Measurements from ENCODE around the gene GABRB2. TPM values are rescaled to one million over a fixed set of nuclear protein-coding genes. Genes with fewer than 3 reads are reported as not detected.

The GABRB2 gene
- total and polyA plus RNA-seq, 2 of the 13 experiments (the other 11 are each of a cell fraction or from before 2014, with no cell fraction given), result 0.01 TPM; not detected in 1

DNA sequence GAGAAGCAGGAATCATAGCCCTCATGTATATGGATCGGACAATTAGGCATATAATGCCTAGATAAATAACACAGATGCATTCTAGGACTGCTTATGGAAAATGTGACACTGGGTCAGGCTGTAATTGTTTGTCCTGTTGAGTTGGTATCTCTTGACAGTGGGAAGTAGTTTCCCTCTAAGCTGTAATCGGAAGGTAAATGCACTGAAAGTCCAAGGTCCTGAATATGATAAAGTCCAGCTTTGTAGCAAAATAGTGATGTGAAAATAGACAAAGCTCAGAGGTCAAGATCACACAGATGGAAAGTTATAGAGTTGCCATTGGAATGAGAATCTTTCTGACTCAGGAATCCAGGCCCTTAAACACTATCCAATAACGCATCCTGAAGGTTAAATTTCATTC lies 214.2 kb downstream of the GABRB2 start (continued):
- TF ChIP-seq, protein P1, sequence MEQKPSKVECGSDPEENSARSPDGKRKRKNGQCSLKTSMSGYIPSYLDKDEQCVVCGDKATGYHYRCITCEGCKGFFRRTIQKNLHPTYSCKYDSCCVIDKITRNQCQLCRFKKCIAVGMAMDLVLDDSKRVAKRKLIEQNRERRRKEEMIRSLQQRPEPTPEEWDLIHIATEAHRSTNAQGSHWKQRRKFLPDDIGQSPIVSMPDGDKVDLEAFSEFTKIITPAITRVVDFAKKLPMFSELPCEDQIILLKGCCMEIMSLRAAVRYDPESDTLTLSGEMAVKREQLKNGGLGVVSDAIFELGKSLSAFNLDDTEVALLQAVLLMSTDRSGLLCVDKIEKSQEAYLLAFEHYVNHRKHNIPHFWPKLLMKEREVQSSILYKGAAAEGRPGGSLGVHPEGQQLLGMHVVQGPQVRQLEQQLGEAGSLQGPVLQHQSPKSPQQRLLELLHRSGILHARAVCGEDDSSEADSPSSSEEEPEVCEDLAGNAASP (CRISPR knock-in tag; IDR thresholded peaks at IDR 0.05; ENCODE audit: borderline replicate concordance), result no peak
- TF ChIP-seq, protein P2, sequence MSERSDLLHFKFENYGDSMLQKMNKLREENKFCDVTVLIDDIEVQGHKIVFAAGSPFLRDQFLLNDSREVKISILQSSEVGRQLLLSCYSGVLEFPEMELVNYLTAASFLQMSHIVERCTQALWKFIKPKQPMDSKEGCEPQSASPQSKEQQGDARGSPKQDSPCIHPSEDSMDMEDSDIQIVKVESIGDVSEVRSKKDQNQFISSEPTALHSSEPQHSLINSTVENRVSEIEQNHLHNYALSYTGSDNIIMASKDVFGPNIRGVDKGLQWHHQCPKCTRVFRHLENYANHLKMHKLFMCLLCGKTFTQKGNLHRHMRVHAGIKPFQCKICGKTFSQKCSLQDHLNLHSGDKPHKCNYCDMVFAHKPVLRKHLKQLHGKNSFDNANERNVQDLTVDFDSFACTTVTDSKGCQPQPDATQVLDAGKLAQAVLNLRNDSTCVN (CRISPR knock-in tag; IDR thresholded peaks at IDR 0.05; ENCODE audit: borderline replicate concordance), result no peak
- TF ChIP-seq ZNF547 (CRISPR knock-in tag; IDR thresholded peaks at IDR 0.05) (no peak), ZNF496 (CRISPR knock-in tag; IDR thresholded peaks at IDR 0.05; ENCODE audit: insufficient replicate concordance) (no peak), SRF (IDR thresholded peaks at IDR 0.05; ENCODE audit: low read depth, low read length) (no peak), ZNF558 (CRISPR knock-in tag; IDR thresholded peaks at IDR 0.05; ENCODE audit: borderline replicate concordance) (no peak), ZNF709 (CRISPR knock-in tag; IDR thresholded peaks at IDR 0.05) (no peak), FOSL1 (CRISPR knock-in tag; IDR thresholded peaks at IDR 0.05; ENCODE audit: borderline replicate concordance) (no peak), ZNF703 (CRISPR knock-in tag; IDR thresholded peaks at IDR 0.05; ENCODE audit: borderline replicate concordance) (no peak), ZC3H4 (CRISPR knock-in tag; IDR thresholded peaks at IDR 0.05; ENCODE audit: borderline replicate concordance) (no peak), EED (CRISPR knock-in tag; IDR thresholded peaks at IDR 0.05) (no peak), RARA (CRISPR knock-in tag; IDR thresholded peaks at IDR 0.05) (peak; percentile 30; the same call in 1 of the 2 replicates), RAD21 (CRISPR knock-in tag; IDR thresholded peaks at IDR 0.05) (no peak), PCBP1 (IDR thresholded peaks at IDR 0.05; ENCODE audit: borderline replicate concordance, low read depth, low read length) (no peak), GATAD2A (CRISPR knock-in tag; IDR thresholded peaks at IDR 0.05) (peak; percentile 14; the same call in 1 of the 2 replicates), NONO (IDR thresholded peaks at IDR 0.05) (no peak), NONO (CRISPR knock-in tag; conservative IDR thresholded peaks at IDR 0.05) (no peak), RXRB (CRISPR knock-in tag; IDR thresholded peaks at IDR 0.05; ENCODE audit: borderline replicate concordance) (0 out of 2 replicates have a peak, but pooled peaks have one; percentile 11)
- TF ChIP-seq, protein P3, sequence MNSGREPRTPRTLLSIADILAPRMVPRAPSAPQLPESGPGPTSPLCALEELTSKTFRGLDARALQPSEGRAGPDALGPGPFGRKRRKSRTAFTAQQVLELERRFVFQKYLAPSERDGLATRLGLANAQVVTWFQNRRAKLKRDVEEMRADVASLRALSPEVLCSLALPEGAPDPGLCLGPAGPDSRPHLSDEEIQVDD (CRISPR knock-in tag; IDR thresholded peaks at IDR 0.05; ENCODE audit: borderline replicate concordance), result no peak
- TF ChIP-seq, protein P4, sequence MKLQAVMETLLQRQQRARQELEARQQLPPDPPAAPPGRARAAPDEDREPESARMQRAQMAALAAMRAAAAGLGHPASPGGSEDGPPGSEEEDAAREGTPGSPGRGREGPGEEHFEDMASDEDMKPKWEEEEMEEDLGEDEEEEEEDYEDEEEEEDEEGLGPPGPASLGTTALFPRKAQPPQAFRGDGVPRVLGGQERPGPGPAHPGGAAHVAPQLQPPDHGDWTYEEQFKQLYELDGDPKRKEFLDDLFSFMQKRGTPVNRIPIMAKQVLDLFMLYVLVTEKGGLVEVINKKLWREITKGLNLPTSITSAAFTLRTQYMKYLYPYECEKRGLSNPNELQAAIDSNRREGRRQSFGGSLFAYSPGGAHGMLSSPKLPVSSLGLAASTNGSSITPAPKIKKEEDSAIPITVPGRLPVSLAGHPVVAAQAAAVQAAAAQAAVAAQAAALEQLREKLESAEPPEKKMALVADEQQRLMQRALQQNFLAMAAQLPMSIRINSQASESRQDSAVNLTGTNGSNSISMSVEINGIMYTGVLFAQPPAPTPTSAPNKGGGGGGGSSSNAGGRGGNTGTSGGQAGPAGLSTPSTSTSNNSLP (IDR thresholded peaks at IDR 0.05; ENCODE audit: low read depth, low read length), result peak; percentile 43; the same call in 1 of the 2 replicates
- TF ChIP-seq, protein P5, sequence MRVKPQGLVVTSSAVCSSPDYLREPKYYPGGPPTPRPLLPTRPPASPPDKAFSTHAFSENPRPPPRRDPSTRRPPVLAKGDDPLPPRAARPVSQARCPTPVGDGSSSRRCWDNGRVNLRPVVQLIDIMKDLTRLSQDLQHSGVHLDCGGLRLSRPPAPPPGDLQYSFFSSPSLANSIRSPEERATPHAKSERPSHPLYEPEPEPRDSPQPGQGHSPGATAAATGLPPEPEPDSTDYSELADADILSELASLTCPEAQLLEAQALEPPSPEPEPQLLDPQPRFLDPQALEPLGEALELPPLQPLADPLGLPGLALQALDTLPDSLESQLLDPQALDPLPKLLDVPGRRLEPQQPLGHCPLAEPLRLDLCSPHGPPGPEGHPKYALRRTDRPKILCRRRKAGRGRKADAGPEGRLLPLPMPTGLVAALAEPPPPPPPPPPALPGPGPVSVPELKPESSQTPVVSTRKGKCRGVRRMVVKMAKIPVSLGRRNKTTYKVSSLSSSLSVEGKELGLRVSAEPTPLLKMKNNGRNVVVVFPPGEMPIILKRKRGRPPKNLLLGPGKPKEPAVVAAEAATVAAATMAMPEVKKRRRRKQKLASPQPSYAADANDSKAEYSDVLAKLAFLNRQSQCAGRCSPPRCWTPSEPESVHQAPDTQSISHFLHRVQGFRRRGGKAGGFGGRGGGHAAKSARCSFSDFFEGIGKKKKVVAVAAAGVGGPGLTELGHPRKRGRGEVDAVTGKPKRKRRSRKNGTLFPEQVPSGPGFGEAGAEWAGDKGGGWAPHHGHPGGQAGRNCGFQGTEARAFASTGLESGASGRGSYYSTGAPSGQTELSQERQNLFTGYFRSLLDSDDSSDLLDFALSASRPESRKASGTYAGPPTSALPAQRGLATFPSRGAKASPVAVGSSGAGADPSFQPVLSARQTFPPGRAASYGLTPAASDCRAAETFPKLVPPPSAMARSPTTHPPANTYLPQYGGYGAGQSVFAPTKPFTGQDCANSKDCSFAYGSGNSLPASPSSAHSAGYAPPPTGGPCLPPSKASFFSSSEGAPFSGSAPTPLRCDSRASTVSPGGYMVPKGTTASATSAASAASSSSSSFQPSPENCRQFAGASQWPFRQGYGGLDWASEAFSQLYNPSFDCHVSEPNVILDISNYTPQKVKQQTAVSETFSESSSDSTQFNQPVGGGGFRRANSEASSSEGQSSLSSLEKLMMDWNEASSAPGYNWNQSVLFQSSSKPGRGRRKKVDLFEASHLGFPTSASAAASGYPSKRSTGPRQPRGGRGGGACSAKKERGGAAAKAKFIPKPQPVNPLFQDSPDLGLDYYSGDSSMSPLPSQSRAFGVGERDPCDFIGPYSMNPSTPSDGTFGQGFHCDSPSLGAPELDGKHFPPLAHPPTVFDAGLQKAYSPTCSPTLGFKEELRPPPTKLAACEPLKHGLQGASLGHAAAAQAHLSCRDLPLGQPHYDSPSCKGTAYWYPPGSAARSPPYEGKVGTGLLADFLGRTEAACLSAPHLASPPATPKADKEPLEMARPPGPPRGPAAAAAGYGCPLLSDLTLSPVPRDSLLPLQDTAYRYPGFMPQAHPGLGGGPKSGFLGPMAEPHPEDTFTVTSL (CRISPR knock-in tag; IDR thresholded peaks at IDR 0.05; ENCODE audit: borderline replicate concordance), result peak; percentile 29; the same call in 1 of the 2 replicates
